HG03378 (cell line): ENCODE measurements around the gene CALHM3.

Experiments used
- ATAC-seq: cut with Tn5 transposase; IDR thresholded peaks from one replicate; pipeline ENCODE4 v1.9.1; 2021; ENCODE audit warnings: mild to moderate bottlenecking, moderate library complexity; ENCODE audit not compliant: unreplicated experiment

The CALHM3 gene

GRCh38 chr10:103451091-103451813, 27.8 kb downstream of the CALHM3 start:
- ATAC-seq = no peak

GRCh38 chr10:103450201-103450695, 28.8 kb downstream of the CALHM3 start:
- ATAC-seq = no peak

GRCh38 chr10:103449208-103450144, 29.6 kb downstream of the CALHM3 start:
- ATAC-seq = no peak

- no peak for ATAC-seq
Observed at GRCh38 chr10:103448746-103449145, 30.3 kb downstream of the CALHM3 start.

- ATAC-seq = no peak
Observed at GRCh38 chr10:103447187-103447586, 31.9 kb downstream of the CALHM3 start.

GRCh38 chr10:103445767-103446567, 33.1 kb downstream of the CALHM3 start:
- no peak for ATAC-seq

- no peak for ATAC-seq
Observed at GRCh38 chr10:103445366-103445765, 33.7 kb downstream of the CALHM3 start.

- no peak for ATAC-seq
Observed at GRCh38 chr10:103444478-103444877, 34.6 kb downstream of the CALHM3 start.

- no peak for ATAC-seq
Observed at GRCh38 chr10:103443475-103444185, 35.4 kb downstream of the CALHM3 start.

- no peak for ATAC-seq
Observed at GRCh38 chr10:103442031-103442461, 37.0 kb downstream of the CALHM3 start.

GRCh38 chr10:103441611-103442010, 37.4 kb downstream of the CALHM3 start:
- no peak for ATAC-seq

- no peak for ATAC-seq
Observed at GRCh38 chr10:103441206-103441605, 37.8 kb downstream of the CALHM3 start.

- ATAC-seq = no peak
Observed at GRCh38 chr10:103440416-103440815, 38.6 kb downstream of the CALHM3 start.

GRCh38 chr10:103439776-103440175, 39.3 kb downstream of the CALHM3 start:
- ATAC-seq = no peak

GRCh38 chr10:103433858-103434257, 45.2 kb downstream of the CALHM3 start:
- ATAC-seq = no peak

GRCh38 chr10:103431902-103432301, 47.1 kb downstream of the CALHM3 start:
- ATAC-seq = no peak

- no peak for ATAC-seq
Observed at GRCh38 chr10:103429647-103430046, 49.4 kb downstream of the CALHM3 start.

GRCh38 chr10:103428989-103429643, 49.9 kb downstream of the CALHM3 start:
- no peak for ATAC-seq

GRCh38 chr10:103427866-103428265, 51.2 kb downstream of the CALHM3 start:
- no peak for ATAC-seq

GRCh38 chr10:103423748-103424147, 55.3 kb downstream of the CALHM3 start:
- ATAC-seq = no peak
